Thymus (tissue), 11 donors: ENCODE results near the gene FAM187B. TPM values are rescaled to one million over a fixed set of nuclear protein-coding genes. Genes with fewer than 3 reads are reported as not detected.
"Not testable (repeated sequence)": the region's sequence is repeated elsewhere in the genome, so short reads cannot be mapped to it uniquely, and the experiment has no call there.

Source experiments
- DNase-seq, 9 donors: peaks; one replicate each; pipeline ENCODE4 v3.0.0-alpha.2; 2013; ENCODE audit warnings: low spot score in 9 of 9, low read depth in 6 of 9, missing footprints in 1 of 9
- H3K27ac ChIP-seq, 2 donors: one replicate each; pipeline ENCODE4 v1.5.1; 2013; ENCODE audit warnings: control low read depth in 1 of 2, low read depth in 1 of 2, low read length in 1 of 2, mild to moderate bottlenecking in 1 of 2, moderate library complexity in 1 of 2
- H3K27me3 ChIP-seq, 2 donors: one replicate each; pipeline ENCODE4 v1.5.1; 2013; ENCODE audit warnings: low read length in 1 of 2; ENCODE audit not compliant: control insufficient read depth in 2 of 2, insufficient read depth in 1 of 2
- H3K36me3 ChIP-seq, 2 donors: one replicate each; pipeline ENCODE4 v1.5.1; 2013; ENCODE audit warnings: low read length in 1 of 2, mild to moderate bottlenecking in 1 of 2, moderate library complexity in 1 of 2; ENCODE audit not compliant: control insufficient read depth in 2 of 2, insufficient read depth in 2 of 2
- H3K4me1 ChIP-seq, 2 donors: one replicate each; pipeline ENCODE4 v1.5.1; 2013; ENCODE audit warnings: low read length in 2 of 2; ENCODE audit not compliant: control insufficient read depth in 2 of 2, insufficient read depth in 2 of 2
- H3K4me3 ChIP-seq, 2 donors: one replicate each; pipeline ENCODE4 v1.5.1; 2013; ENCODE audit warnings: low read length in 2 of 2, control low read depth in 1 of 2, mild to moderate bottlenecking in 1 of 2
- H3K9me3 ChIP-seq, 2 donors: one replicate each; pipeline ENCODE4 v1.5.1; 2013; ENCODE audit warnings: low read length in 1 of 2, mild to moderate bottlenecking in 1 of 2; ENCODE audit not compliant: control insufficient read depth in 2 of 2, insufficient read depth in 1 of 2
- WGBS: extraction: QIAGEN DNeasy Blood & Tissue Kit; methylation state at CpG from one replicate; pipeline ENCODE4 v1.1.7; 2013; 5-methylcytosine and 5-hydroxymethylcytosine counted together
- polyA plus RNA-seq: library from polyadenylated mRNA; stranded (reverse); fragments of 200-250 nt; gene quantifications from one replicate; pipeline ENCODE4 v1.2.3, GENCODE V29; 2013
- total RNA-seq: library from RNA; stranded (reverse); fragments of 120-200 nt; gene quantifications from one replicate; pipeline ENCODE4 v1.2.4, GENCODE V29; 2013
- donor health status: healthy.

The FAM187B gene
- total and polyA plus RNA-seq, 2 donors, result 0.09 TPM; not detected in 1

GRCh38 chr19:35241417-35241816 is 12.9 kb upstream of the FAM187B start:
- WGBS, result 95% methylated on average over 1 of the region's 1 CpG
- H3K4me3 ChIP-seq, result no peak overlapping the region
- no peaks in the 10 kb centered on the region for H3K9me3 ChIP-seq
- peaks cover 0 to 4% of the 10 kb centered on the region in 2 donors for H3K27me3 ChIP-seq
- no peak for DNase-seq
- H3K27ac ChIP-seq, result no peak overlapping the region
- no peaks in the 10 kb centered on the region for H3K4me1 ChIP-seq
- no peaks in the 10 kb centered on the region for H3K36me3 ChIP-seq

- H3K36me3 ChIP-seq, result no peaks in the 10 kb centered on the region
- H3K4me3 ChIP-seq, result no peak overlapping the region
- no peaks in the 10 kb centered on the region for H3K9me3 ChIP-seq
- no peak overlapping the region for H3K27ac ChIP-seq
- H3K27me3 ChIP-seq, result no peaks in the 10 kb centered on the region
- no peaks in the 10 kb centered on the region for H3K4me1 ChIP-seq
- peak in 1 of 9 donors; percentile 9 for DNase-seq
- WGBS, result 52% methylated on average over 1 of the region's 1 CpG
These were observed 11.8 kb upstream of the FAM187B start for GRCh38 chr19:35240327-35240726.

- not testable (repeated sequence) for DNase-seq, H3K4me1 ChIP-seq, H3K9me3 ChIP-seq, H3K27ac ChIP-seq, H3K4me3 ChIP-seq, H3K36me3 ChIP-seq, H3K27me3 ChIP-seq
- WGBS, result 100% methylated on average over 1 of the region's 1 CpG
These were observed 11.1 kb upstream of the FAM187B start for GRCh38 chr19:35239597-35239996.

GRCh38 chr19:35236638-35237400 is 8.3 kb upstream of the FAM187B start:
- DNase-seq, result peak in 1 of 9 donors; percentile 18
- no peaks in the 10 kb centered on the region for H3K4me1 ChIP-seq
- no peaks in the 10 kb centered on the region for H3K27me3 ChIP-seq
- H3K36me3 ChIP-seq, result no peaks in the 10 kb centered on the region
- H3K9me3 ChIP-seq, result no peaks in the 10 kb centered on the region
- no peak overlapping the region for H3K4me3 ChIP-seq
- 82% methylated on average over 6 of the region's 6 CpGs for WGBS
- no peak overlapping the region for H3K27ac ChIP-seq

GRCh38 chr19:35232912-35233311 is 4.4 kb upstream of the FAM187B start:
- no peak overlapping the region for H3K4me3 ChIP-seq
- 88% methylated on average over 5 of the region's 5 CpGs for WGBS
- DNase-seq, result no peak
- no peak overlapping the region for H3K27ac ChIP-seq
- no peaks in the 10 kb centered on the region for H3K4me1 ChIP-seq
- H3K36me3 ChIP-seq, result no peaks in the 10 kb centered on the region
- H3K27me3 ChIP-seq, result no peaks in the 10 kb centered on the region
- H3K9me3 ChIP-seq, result no peaks in the 10 kb centered on the region

DNA sequence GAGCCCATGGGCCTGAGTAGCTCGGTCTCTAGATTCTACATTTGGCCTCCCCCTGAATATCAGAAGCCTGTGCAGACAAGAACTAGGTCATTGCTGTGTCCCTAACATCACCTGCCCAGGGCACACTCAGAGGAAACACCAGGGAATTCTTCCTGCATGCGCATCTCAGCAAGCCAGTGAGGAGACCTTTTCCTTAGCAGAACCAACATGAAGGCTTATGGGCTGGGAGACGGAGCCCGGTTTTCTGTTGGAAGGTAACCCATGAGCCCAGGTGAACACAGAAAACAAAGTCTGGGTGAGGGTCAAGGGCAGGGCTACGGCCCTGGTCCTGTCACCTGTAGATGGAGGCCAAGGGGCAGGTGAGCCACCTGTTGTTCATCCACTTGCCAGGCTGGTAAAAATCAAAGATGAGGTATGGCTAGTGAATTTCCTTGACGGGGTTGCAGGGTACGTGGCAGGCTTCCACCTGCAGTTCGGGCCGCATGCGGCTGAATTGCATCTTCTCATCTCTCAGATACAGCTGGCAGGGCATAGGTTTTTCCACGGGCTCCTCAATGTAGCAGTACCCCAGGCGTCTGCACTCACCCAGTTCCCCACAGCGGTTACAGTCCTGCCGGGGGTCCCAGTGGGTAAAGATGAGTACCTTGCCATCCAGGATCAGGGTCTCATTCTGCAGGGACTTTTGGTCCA is 3.6 kb upstream of the FAM187B start:
- Histone ChIP-seq H3K4me3 (no peak overlapping the region), H3K27ac (no peak overlapping the region), H3K36me3 (no peaks in the 10 kb centered on the region), H3K27me3 (no peaks in the 10 kb centered on the region), H3K9me3 (no peaks in the 10 kb centered on the region), H3K4me1 (no peaks in the 10 kb centered on the region)
- WGBS, result 96% methylated on average over 14 of the region's 14 CpGs
- no peak for DNase-seq

DNA sequence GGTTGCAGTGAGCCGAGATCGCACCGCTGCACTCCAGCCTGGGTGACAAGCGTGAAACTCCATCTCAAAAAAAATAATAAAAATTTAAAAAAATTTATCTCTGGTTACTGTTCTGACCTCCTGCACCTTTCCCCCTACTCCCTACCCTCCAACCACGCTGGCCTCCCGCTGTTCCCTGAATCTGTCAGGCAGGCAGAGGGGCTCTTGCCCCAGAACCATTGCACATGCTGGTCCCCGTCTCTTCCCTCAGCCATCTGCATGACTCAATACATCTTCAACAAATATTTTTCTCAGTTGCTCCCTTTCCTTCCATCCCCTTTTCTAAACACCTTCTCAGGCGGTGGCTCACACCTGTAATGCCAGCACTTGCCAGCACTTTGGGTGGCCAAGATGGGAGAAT is 1.1 kb upstream of the FAM187B start:
- Histone ChIP-seq H3K27me3 (no peaks in the 10 kb centered on the region), H3K36me3 (no peaks in the 10 kb centered on the region), H3K9me3 (no peaks in the 10 kb centered on the region), H3K4me1 (peaks cover 0 to 9% of the 10 kb centered on the region in 2 donors), H3K4me3 (no peak overlapping the region), H3K27ac (no peak overlapping the region)
- 95% methylated on average over 8 of the region's 8 CpGs for WGBS
- DNase-seq, result no peak

DNA sequence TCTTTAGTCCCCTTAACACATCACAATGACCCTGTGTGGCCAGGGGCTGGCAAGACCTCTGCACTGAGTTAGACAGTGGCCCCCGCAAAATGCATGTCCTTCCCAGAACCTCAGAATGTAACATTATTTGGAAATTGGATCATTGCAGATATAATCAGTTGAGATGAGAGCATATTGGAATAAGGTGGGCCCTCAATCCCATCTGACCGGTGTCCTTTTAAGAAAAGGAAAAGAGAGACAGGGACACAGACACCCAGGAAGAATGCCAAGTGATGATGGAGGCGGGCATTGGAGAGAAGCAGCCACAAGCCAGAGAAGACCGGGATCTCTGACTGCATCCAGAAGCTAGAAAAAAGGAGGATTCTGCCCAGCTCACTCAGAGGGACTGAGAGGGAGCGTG is 1.8 kb downstream of the FAM187B start:
- Histone ChIP-seq H3K27ac (no peak overlapping the region), H3K36me3 (no peaks in the 10 kb centered on the region), H3K4me3 (no peak overlapping the region), H3K9me3 (no peaks in the 10 kb centered on the region), H3K4me1 (peaks cover 0 to 9% of the 10 kb centered on the region in 2 donors), H3K27me3 (no peaks in the 10 kb centered on the region)
- WGBS, result 97% methylated on average over 5 of the region's 5 CpGs
- no peak for DNase-seq

- Histone ChIP-seq H3K4me1 (peaks cover 0 to 9% of the 10 kb centered on the region in 2 donors), H3K9me3 (no peaks in the 10 kb centered on the region), H3K27me3 (no peaks in the 10 kb centered on the region), H3K27ac (no peak overlapping the region), H3K4me3 (no peak overlapping the region), H3K36me3 (no peaks in the 10 kb centered on the region)
- 96% methylated on average over 6 of the region's 6 CpGs for WGBS
- DNase-seq, result no peak
These were observed 2.6 kb downstream of the FAM187B start for GRCh38 chr19:35225951-35226350.
